ENCODE measurements around the gene MYOG.
A peak's percentile ranks its signal among the peaks of the same experiment; 100 is the strongest.

Gene MYOG

GRCh38 chr1:203076031-203076511 lies 9.7 kb downstream of the MYOG start:
- no peak for TF ChIP-seq POU2F2 (IDR thresholded peaks at IDR 0.05; ENCODE audit: low read depth, low read length)
- TF ChIP-seq POLR2AphosphoS5 (IDR thresholded peaks at IDR 0.05; ENCODE audit: low read depth, low read length), result no peak
- TF ChIP-seq SPI1 (IDR thresholded peaks at IDR 0.05; ENCODE audit: low read depth, low read length), result no peak
- no peak for TF ChIP-seq TAF1 (IDR thresholded peaks at IDR 0.05; ENCODE audit: low read depth, low read length)
- no peak for TF ChIP-seq POLR2A (IDR thresholded peaks at IDR 0.05; ENCODE audit: low read depth, low read length)
- peak; percentile 35 for FAIRE-seq
- DNase-seq (ENCODE audit: insufficient read length, low spot score), result no peak

- FAIRE-seq (peak; percentile 60), DNase-seq (ENCODE audit: insufficient read length, low spot score) (no peak)
- TF ChIP-seq PAX5 (IDR thresholded peaks at IDR 0.05; ENCODE audit: insufficient read depth, low read length, severe bottlenecking) (no peak), SPI1 (IDR thresholded peaks at IDR 0.05; ENCODE audit: low read depth, low read length) (peak; percentile 35; the same call in 1 of the 2 replicates)
Measured at GRCh38 chr1:203075236-203076030, 10.4 kb downstream of the MYOG start.

- no peak for FAIRE-seq
- DNase-seq (ENCODE audit: insufficient read length, low spot score), result no peak
- TF ChIP-seq POU2F2 (IDR thresholded peaks at IDR 0.05; ENCODE audit: low read depth, low read length) (no peak), PAX5 (IDR thresholded peaks at IDR 0.05; ENCODE audit: insufficient read depth, low read length, severe bottlenecking) (no peak), POLR2A (IDR thresholded peaks at IDR 0.05; ENCODE audit: low read depth, low read length) (no peak), POLR2AphosphoS5 (IDR thresholded peaks at IDR 0.05; ENCODE audit: low read depth, low read length) (no peak), TAF1 (IDR thresholded peaks at IDR 0.05; ENCODE audit: low read depth, low read length) (no peak), SPI1 (IDR thresholded peaks at IDR 0.05; ENCODE audit: low read depth, low read length) (no peak)
Measured at GRCh38 chr1:203074610-203075009, 11.2 kb downstream of the MYOG start.

- DNase-seq (ENCODE audit: insufficient read length, low spot score) (no peak), FAIRE-seq (no peak)
- no peak for TF ChIP-seq POU2F2 (IDR thresholded peaks at IDR 0.05; ENCODE audit: low read depth, low read length)
- TF ChIP-seq POLR2AphosphoS5 (IDR thresholded peaks at IDR 0.05; ENCODE audit: low read depth, low read length), result no peak
- no peak for TF ChIP-seq TAF1 (IDR thresholded peaks at IDR 0.05; ENCODE audit: low read depth, low read length)
Measured at GRCh38 chr1:203073469-203073868, 12.3 kb downstream of the MYOG start.

GRCh38 chr1:203072911-203073310 lies 12.9 kb downstream of the MYOG start:
- no peak for DNase-seq (ENCODE audit: insufficient read length, low spot score)
- TF ChIP-seq SPI1 (IDR thresholded peaks at IDR 0.05; ENCODE audit: low read depth, low read length) (no peak), POLR2AphosphoS5 (IDR thresholded peaks at IDR 0.05; ENCODE audit: low read depth, low read length) (no peak), POLR2A (IDR thresholded peaks at IDR 0.05; ENCODE audit: low read depth, low read length) (no peak), PAX5 (IDR thresholded peaks at IDR 0.05; ENCODE audit: insufficient read depth, low read length, severe bottlenecking) (no peak), TAF1 (IDR thresholded peaks at IDR 0.05; ENCODE audit: low read depth, low read length) (no peak), POU2F2 (IDR thresholded peaks at IDR 0.05; ENCODE audit: low read depth, low read length) (no peak)
- no peak for FAIRE-seq

GRCh38 chr1:203072002-203072602 lies 13.7 kb downstream of the MYOG start:
- FAIRE-seq (no peak), DNase-seq (ENCODE audit: insufficient read length, low spot score) (no peak)
- TF ChIP-seq TAF1 (IDR thresholded peaks at IDR 0.05; ENCODE audit: low read depth, low read length) (no peak), POLR2A (IDR thresholded peaks at IDR 0.05; ENCODE audit: low read depth, low read length) (no peak), POLR2AphosphoS5 (IDR thresholded peaks at IDR 0.05; ENCODE audit: low read depth, low read length) (no peak), POU2F2 (IDR thresholded peaks at IDR 0.05; ENCODE audit: low read depth, low read length) (no peak), PAX5 (IDR thresholded peaks at IDR 0.05; ENCODE audit: insufficient read depth, low read length, severe bottlenecking) (no peak), SPI1 (IDR thresholded peaks at IDR 0.05; ENCODE audit: low read depth, low read length) (no peak)

- FAIRE-seq (no peak), DNase-seq (ENCODE audit: insufficient read length, low spot score) (no peak)
- TF ChIP-seq POLR2A (IDR thresholded peaks at IDR 0.05; ENCODE audit: low read depth, low read length) (no peak), POLR2AphosphoS5 (IDR thresholded peaks at IDR 0.05; ENCODE audit: low read depth, low read length) (no peak), POU2F2 (IDR thresholded peaks at IDR 0.05; ENCODE audit: low read depth, low read length) (no peak), PAX5 (IDR thresholded peaks at IDR 0.05; ENCODE audit: insufficient read depth, low read length, severe bottlenecking) (no peak), SPI1 (IDR thresholded peaks at IDR 0.05; ENCODE audit: low read depth, low read length) (no peak), TAF1 (IDR thresholded peaks at IDR 0.05; ENCODE audit: low read depth, low read length) (no peak)
Measured at GRCh38 chr1:203069030-203069747, 16.6 kb downstream of the MYOG start.

GRCh38 chr1:203066965-203067364 lies 18.8 kb downstream of the MYOG start:
- FAIRE-seq, result no peak
- DNase-seq (ENCODE audit: insufficient read length, low spot score), result no peak
- TF ChIP-seq POU2F2 (IDR thresholded peaks at IDR 0.05; ENCODE audit: low read depth, low read length) (no peak), SPI1 (IDR thresholded peaks at IDR 0.05; ENCODE audit: low read depth, low read length) (no peak), PAX5 (IDR thresholded peaks at IDR 0.05; ENCODE audit: insufficient read depth, low read length, severe bottlenecking) (no peak), TAF1 (IDR thresholded peaks at IDR 0.05; ENCODE audit: low read depth, low read length) (no peak), POLR2AphosphoS5 (IDR thresholded peaks at IDR 0.05; ENCODE audit: low read depth, low read length) (no peak), POLR2A (IDR thresholded peaks at IDR 0.05; ENCODE audit: low read depth, low read length) (no peak)

GRCh38 chr1:203065986-203066385 lies 19.8 kb downstream of the MYOG start:
- TF ChIP-seq TAF1 (IDR thresholded peaks at IDR 0.05; ENCODE audit: low read depth, low read length), result no peak
- TF ChIP-seq POLR2A (IDR thresholded peaks at IDR 0.05; ENCODE audit: low read depth, low read length), result no peak
- TF ChIP-seq POU2F2 (IDR thresholded peaks at IDR 0.05; ENCODE audit: low read depth, low read length), result no peak
- TF ChIP-seq POLR2AphosphoS5 (IDR thresholded peaks at IDR 0.05; ENCODE audit: low read depth, low read length), result no peak
- FAIRE-seq (no peak), DNase-seq (ENCODE audit: insufficient read length, low spot score) (no peak)
